HepG2 (cell line): ENCODE results near the gene RNFT1. TPM values are rescaled to one million over a fixed set of nuclear protein-coding genes. Genes with fewer than 3 reads are reported as not detected.
A peak's percentile ranks its signal among the peaks of the same experiment; 100 is the strongest.

Experiments
- ARNT ChIP-seq: fragments of 450-650 bp; IDR thresholded peaks from 2 replicates; pipeline ENCODE4 v1.6.1; 2017
- ATF7-NPFF ChIP-seq: sonication (generic); formaldehyde crosslinking; IDR thresholded peaks from 2 replicates; pipeline ENCODE4 v1.8.1; 2023; ENCODE audit warnings: mild to moderate bottlenecking, low read depth, missing genetic modification reagents, moderate library complexity
- BCL6 ChIP-seq: IDR thresholded peaks from 2 replicates; pipeline ENCODE4 v1.6.1; 2016; ENCODE audit warnings: missing genetic modification reagents, missing compliant biosample characterization
- CREBL2 ChIP-seq: sonication (generic); formaldehyde crosslinking; IDR thresholded peaks from 2 replicates; pipeline ENCODE4 v1.8.1; 2023; ENCODE audit warnings: missing genetic modification reagents, mild to moderate bottlenecking, borderline replicate concordance
- FOXM1 ChIP-seq: sonication (generic); formaldehyde crosslinking; IDR thresholded peaks from 2 replicates; pipeline ENCODE4 v1.5.0; 2020; ENCODE audit warnings: missing genetic modification reagents
- GABPA ChIP-seq, 2 experiments: IDR thresholded peaks; 2 replicates each; pipeline ENCODE4 v1.6.1; 2011 to 2016; ENCODE audit warnings: low read depth in 2 of 2, low read length in 1 of 2, missing biosample characterization in 1 of 2, missing genetic modification characterization in 1 of 2
- ISL2 ChIP-seq: sonication (generic); formaldehyde crosslinking; IDR thresholded peaks from 2 replicates; pipeline ENCODE4 v1.5.0; 2020; ENCODE audit warnings: missing genetic modification reagents
- MTA3 ChIP-seq: sonication (generic); formaldehyde crosslinking; IDR thresholded peaks from 2 replicates; pipeline ENCODE4 v1.4.0; 2020; ENCODE audit warnings: missing genetic modification reagents
- PAF1 ChIP-seq: IDR thresholded peaks from 2 replicates; pipeline ENCODE4 v1.6.1; 2016; ENCODE audit warnings: missing genetic modification reagents, missing compliant biosample characterization
- PHF20 ChIP-seq: sonication (generic); formaldehyde crosslinking; IDR thresholded peaks from 2 replicates; pipeline ENCODE4 v1.5.0; 2020; ENCODE audit warnings: mild to moderate bottlenecking, missing genetic modification reagents
- RFXANK ChIP-seq: IDR thresholded peaks from 2 replicates; pipeline ENCODE4 v1.6.1; 2016
- SALL1 ChIP-seq: sonication (generic); formaldehyde crosslinking; IDR thresholded peaks from 2 replicates; pipeline ENCODE4 v1.8.0; 2022; ENCODE audit warnings: mild to moderate bottlenecking, missing genetic modification reagents
- SIN3A ChIP-seq: IDR thresholded peaks from 2 replicates; pipeline ENCODE4 v1.6.1; 2011; ENCODE audit warnings: low read depth, mild to moderate bottlenecking, control low read depth, low read length, borderline replicate concordance
- SRSF4 ChIP-seq: fragments of 200-400 bp; formaldehyde crosslinking; IDR thresholded peaks from one replicate; pipeline ENCODE4 v1.6.1; 2018; ENCODE audit warnings: mild to moderate bottlenecking, low read depth, low read length, moderate library complexity; ENCODE audit not compliant: poor library complexity, severe bottlenecking
- TCF12 ChIP-seq, 2 experiments: fragments of 450-650 bp in 1 of 2; sonication (generic) in 1 of 2; formaldehyde crosslinking in 1 of 2; IDR thresholded peaks; 2 replicates each; pipeline versions ENCODE4 v1.6.1 to v1.8.0; 2017 to 2022; ENCODE audit warnings: antibody characterized with exemption in 1 of 2, mild to moderate bottlenecking in 1 of 2, missing genetic modification reagents in 1 of 2, moderate library complexity in 1 of 2
- XRCC5 ChIP-seq: fragments of 200-400 bp; formaldehyde crosslinking; optimal IDR thresholded peaks from 2 replicates; pipeline ENCODE3; 2017; ENCODE audit warnings: mild to moderate bottlenecking, low read length
- ZBTB38 ChIP-seq: sonication (generic); formaldehyde crosslinking; IDR thresholded peaks from 2 replicates; pipeline ENCODE4 v1.5.1; 2020; ENCODE audit warnings: mild to moderate bottlenecking, missing genetic modification reagents
- ZFP1 ChIP-seq: IDR thresholded peaks from 2 replicates; pipeline ENCODE4 v1.6.1; 2016
- ZNF101 ChIP-seq: sonication (generic); formaldehyde crosslinking; IDR thresholded peaks from 2 replicates; pipeline ENCODE4 v1.4.0; 2020; ENCODE audit warnings: mild to moderate bottlenecking, low read depth, missing genetic modification reagents, borderline replicate concordance
- ZNF225 ChIP-seq: sonication (generic); formaldehyde crosslinking; IDR thresholded peaks from 2 replicates; pipeline ENCODE4 v1.4.0; 2020; ENCODE audit warnings: mild to moderate bottlenecking, missing genetic modification reagents
- ZNF331 ChIP-seq: sonication (generic); formaldehyde crosslinking; IDR thresholded peaks from 2 replicates; pipeline ENCODE4 v1.4.0; 2020; ENCODE audit warnings: missing genetic modification reagents
- ZNF362 ChIP-seq: sonication (generic); formaldehyde crosslinking; IDR thresholded peaks from 2 replicates; pipeline ENCODE4 v1.4.0; 2020; ENCODE audit warnings: missing genetic modification reagents, mild to moderate bottlenecking, borderline replicate concordance
- ZNF432 ChIP-seq: sonication (generic); formaldehyde crosslinking; IDR thresholded peaks from 2 replicates; pipeline ENCODE4 v1.5.0; 2020; ENCODE audit warnings: missing genetic modification reagents, mild to moderate bottlenecking, borderline replicate concordance
- ZNF468 ChIP-seq: sonication (generic); formaldehyde crosslinking; IDR thresholded peaks from 2 replicates; pipeline ENCODE4 v1.8.0; 2022; ENCODE audit warnings: mild to moderate bottlenecking, moderate library complexity, missing genetic modification reagents
- ZNF510 ChIP-seq: sonication (generic); formaldehyde crosslinking; IDR thresholded peaks from 2 replicates; pipeline ENCODE4 v1.4.0; 2020; ENCODE audit warnings: low read depth, mild to moderate bottlenecking, missing genetic modification reagents
- ZNF512B ChIP-seq: sonication (generic); formaldehyde crosslinking; IDR thresholded peaks from 2 replicates; pipeline ENCODE4 v1.5.1; 2020; ENCODE audit warnings: missing genetic modification reagents, mild to moderate bottlenecking, borderline replicate concordance
- ZNF557 ChIP-seq: sonication (generic); formaldehyde crosslinking; IDR thresholded peaks from 2 replicates; pipeline ENCODE4 v1.4.0; 2020; ENCODE audit warnings: missing genetic modification reagents
- ZNF883 ChIP-seq: sonication (generic); formaldehyde crosslinking; IDR thresholded peaks from 2 replicates; pipeline ENCODE4 v1.5.1; 2020; ENCODE audit warnings: mild to moderate bottlenecking, missing genetic modification reagents; ENCODE audit errors: not compliant biosample characterization
- polyA plus RNA-seq, 8 experiments: library from polyadenylated mRNA; depleted of rRNA in 3 of 8; stranded (reverse) in 7 of 8; unstranded in 1 of 8; fragments of >200 nt; fragmentation: Illumina TruSeq in 4 of 8; extraction: Trizol in 4 of 8; gene quantifications; 2 replicates each; pipeline versions ENCODE4 v1.2.1 to v1.2.3, GENCODE V29; 2011 to 2016; ENCODE audit warnings: low read depth in 4 of 8, missing spikeins in 1 of 8, mixed read lengths in 1 of 8; ENCODE audit not compliant: insufficient read depth in 1 of 8
- total RNA-seq, 5 experiments: library from RNA; depleted of rRNA; stranded (reverse); fragments of >200 nt; fragmentation: Illumina TruSeq; extraction: Trizol; gene quantifications; 2 replicates each; pipeline ENCODE4 v1.2.3, GENCODE V29; 2016; ENCODE audit warnings: low read depth in 1 of 5

RNFT1 gene
- total and polyA plus RNA-seq, 2 of the 13 experiments (the other 11 are each of a cell fraction or from before 2014, with no cell fraction given), result 19.1 to 22.1 TPM

- TF ChIP-seq BCL6 (CRISPR knock-in tag) (peak; percentile 83), ZNF512B (CRISPR knock-in tag) (no peak), ZNF331 (CRISPR knock-in tag) (peak; percentile 15; the same call in 1 of the 2 replicates), ZFP1 (CRISPR knock-in tag) (no peak; the same call in 1 of the 2 replicates), ATF7-NPFF (CRISPR knock-in tag) (peak; percentile 74; the same call in 1 of the 2 replicates), ZBTB38 (CRISPR knock-in tag) (peak; percentile 70), ISL2 (CRISPR knock-in tag) (0 out of 2 replicates have a peak, but pooled peaks have one; percentile 25), RFXANK (no peak), ZNF883 (CRISPR knock-in tag) (no peak), GABPA (IDR thresholded peaks at IDR 0.05; ENCODE audit: low read depth, low read length) (no peak), GABPA (CRISPR knock-in tag; IDR thresholded peaks at IDR 0.05; ENCODE audit: low read depth) (no peak), PAF1 (CRISPR knock-in tag) (no peak), FOXM1 (no peak), ARNT (no peak), ZNF557 (CRISPR knock-in tag) (no peak), SIN3A (no peak; the same call in 1 of the 2 replicates), ZNF432 (CRISPR knock-in tag) (no peak), ZNF468 (no peak), ZNF510 (CRISPR knock-in tag) (no peak), MTA3 (CRISPR knock-in tag) (no peak), ZNF362 (no peak), CREBL2 (no peak; the same call in 1 of the 2 replicates), PHF20 (CRISPR knock-in tag) (peak; percentile 39), SRSF4 (no peak), SALL1 (CRISPR knock-in tag) (peak; percentile 64), ZNF225 (CRISPR knock-in tag) (peak; percentile 80; the same call in 1 of the 2 replicates), XRCC5 (peak; percentile 89), TCF12 (IDR thresholded peaks at IDR 0.05) (no peak), TCF12 (CRISPR knock-in tag; IDR thresholded peaks at IDR 0.05) (peak; percentile 18; the same call in 1 of the 2 replicates), ZNF101 (no peak)
Observed at GRCh38 chr17:59964482-59965328, at the start of gene RNFT1 (continued).
